Fibroblast of skin of abdomen (primary cell): ENCODE results near the gene ERN1.
"Not testable (repeated sequence)": the region's sequence is repeated elsewhere in the genome, so short reads cannot be mapped to it uniquely, and the experiment has no call there.

Experiments
- DNase-seq: peaks from one replicate; pipeline ENCODE4 v3.0.0-alpha.2; 2013

The ERN1 gene

DNA sequence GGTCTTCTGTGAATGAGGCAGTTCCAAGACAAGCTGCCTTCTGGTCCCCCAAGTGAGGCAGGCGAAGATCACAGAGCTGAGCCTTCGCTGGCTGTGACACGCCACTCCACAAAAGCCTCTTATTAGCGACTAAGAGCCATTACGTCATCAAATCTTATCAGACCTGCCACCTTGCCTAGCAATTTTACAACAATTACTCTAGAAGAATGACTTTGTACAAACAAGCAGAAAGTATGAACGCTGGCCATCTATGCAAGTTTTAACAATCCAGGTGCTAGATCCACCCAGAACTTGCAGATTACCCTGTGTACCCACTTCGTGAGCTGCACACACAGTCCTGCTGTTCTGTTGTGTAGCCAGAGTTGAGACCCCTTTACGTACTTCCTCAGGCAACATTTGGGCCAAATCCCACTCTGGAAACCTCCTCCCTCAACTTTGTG lies 105.7 kb downstream of the ERN1 start:
- no peak for DNase-seq

DNA sequence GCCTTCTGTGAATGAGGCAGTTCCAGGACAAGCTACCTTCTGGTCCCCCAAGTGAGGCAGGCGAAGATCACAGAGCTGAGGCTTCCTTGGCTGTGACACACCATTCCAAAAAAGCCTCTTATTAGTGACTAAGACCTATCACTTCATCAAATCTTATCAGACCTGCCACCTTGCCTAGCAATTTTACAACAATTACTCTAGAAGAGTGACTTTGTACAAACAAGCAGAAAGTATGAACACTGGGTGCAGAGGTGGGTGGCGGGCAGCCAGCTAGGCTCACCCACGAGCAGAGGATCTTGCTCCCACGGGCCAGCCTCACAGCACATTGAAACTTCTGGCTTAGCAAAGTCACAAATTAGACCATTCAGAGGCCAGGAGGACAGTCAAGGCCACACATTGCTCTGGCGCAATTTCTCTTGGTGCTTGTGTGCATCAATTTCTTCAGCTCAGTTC lies 107.3 kb downstream of the ERN1 start:
- no peak for DNase-seq

DNA sequence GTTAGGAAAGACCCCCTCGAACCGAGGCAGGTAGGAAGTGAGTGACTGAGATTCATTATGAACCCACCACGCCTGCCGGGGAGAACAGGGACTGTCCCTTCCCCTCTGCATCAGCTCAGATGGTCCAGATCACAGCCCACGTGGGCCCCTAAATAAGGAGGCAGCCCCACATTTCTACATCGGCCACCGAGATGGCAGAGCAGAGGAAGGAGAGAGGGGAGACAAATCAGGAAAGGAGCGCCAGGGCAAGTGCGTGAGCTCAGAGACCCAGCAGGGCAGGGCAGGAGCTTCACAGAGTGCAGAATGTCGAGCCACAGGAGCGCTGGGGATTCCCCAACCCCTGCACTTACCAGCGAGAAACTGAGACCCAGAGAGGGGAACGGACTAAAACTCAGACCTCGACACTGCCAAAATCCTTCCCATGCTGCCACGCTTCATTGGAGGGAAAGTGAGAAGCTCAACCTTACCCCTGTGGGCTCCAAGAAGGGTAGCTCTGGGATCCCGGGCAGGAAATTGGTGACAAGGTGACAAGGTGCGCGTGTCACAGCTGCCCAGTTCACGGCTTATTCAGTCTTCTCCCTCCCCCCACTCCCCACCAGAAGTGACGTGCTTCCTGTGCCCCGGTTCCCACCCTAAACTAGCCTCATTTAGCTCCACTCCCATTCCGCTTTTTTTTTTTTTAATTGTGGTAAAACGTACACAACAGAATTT lies 109.7 kb downstream of the ERN1 start, which contains the start of gene ICAM2:
TSS of gene ICAM2 (minus strand) at position 578 of the 711 bp plus-strand sequence. CDS start 13,942 bp downstream, outside the sequence.
- DNase-seq, result no peak

DNA sequence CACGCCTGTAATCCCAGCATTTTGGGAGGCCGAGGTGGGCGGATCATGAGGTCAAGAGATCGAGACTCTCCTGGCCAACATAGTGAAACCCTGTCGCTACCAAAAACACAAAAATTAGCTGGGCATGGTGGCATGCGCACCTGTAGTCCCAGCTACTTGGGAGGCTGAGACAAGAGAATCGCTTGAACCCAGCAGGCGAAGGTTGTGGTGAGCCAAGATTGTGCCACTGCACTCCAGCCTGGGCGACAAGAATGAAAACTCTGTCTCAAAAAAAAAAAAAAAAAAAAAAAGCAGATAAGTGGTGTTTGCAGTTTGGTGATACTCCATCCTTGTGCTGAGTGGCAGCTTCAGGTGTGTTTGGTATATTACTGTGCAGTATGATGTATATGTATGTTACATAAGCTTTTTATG lies 110.4 kb downstream of the ERN1 start:
- not testable (repeated sequence) for DNase-seq

DNA sequence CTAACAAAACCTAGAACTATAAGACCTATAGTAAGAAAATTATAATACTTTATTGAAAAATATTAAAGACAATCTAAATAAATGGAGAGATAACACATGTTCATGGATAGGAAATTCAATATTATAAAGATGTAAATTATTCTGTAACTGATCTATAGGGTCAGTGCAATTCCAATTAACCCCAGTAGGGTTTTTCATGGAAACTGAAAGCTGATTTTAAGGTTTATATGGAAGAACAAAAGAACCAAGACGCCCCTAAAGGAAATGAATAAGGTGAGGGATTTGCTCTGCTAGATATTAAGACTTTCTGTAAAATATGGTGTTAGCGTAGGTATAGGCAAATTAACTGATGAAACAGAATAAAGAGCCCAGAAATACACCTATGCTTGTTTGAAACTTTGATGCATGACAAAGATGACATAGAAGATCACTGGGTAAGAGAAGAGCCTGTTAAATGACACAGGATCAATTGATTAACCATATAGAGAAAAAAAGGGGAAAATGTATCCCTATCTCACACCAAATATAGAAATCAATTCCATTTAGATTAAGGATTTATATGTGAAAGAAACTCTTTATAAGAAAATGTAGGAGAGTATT lies 112.5 kb downstream of the ERN1 start:
- DNase-seq, result no peak

DNA sequence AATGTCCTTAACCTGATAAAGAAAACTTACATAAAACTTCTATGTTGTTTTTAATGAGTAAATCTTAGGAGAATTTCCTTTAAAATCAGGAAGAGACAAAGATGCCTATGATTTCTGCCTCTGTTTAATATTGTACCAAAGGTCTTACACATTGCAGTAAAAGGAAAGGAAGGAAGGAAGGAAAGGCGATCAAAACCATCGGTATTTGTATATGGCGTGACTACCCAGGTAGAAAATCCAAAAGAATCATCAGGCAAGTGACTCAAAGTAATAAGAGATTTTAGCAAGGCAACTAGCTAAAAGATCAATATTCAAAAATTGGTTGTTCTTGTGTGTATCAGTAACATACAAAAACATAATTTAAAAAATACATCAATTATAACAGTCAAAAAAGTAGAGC lies 113.0 kb downstream of the ERN1 start:
- no peak for DNase-seq

DNA sequence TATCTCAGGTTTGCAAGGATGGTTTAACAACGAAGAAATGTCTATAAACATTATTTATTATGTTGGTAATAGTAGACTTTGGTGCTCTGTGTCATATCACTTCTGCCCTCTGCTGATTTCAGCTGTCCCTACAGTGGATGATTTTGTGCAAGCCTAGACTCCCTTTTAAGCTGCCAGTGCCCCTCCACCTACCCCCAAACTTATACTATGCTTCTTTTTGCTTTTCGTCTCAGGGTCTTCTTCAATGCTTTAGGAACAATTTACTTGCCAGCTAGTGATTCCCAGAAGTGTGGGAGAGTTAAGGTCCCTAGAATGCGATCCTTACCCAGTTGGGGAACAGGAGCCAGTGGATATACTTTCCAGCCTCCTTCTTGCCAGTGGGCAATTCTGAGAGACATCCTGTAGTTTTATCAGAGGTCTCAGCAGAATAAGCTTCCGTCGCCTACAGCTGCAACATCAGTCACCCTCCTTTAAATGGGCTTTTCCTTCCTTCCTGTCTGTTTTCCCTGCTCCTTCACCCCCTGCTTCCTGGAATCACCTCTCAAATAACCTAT lies 113.6 kb downstream of the ERN1 start:
- DNase-seq, result no peak

DNA sequence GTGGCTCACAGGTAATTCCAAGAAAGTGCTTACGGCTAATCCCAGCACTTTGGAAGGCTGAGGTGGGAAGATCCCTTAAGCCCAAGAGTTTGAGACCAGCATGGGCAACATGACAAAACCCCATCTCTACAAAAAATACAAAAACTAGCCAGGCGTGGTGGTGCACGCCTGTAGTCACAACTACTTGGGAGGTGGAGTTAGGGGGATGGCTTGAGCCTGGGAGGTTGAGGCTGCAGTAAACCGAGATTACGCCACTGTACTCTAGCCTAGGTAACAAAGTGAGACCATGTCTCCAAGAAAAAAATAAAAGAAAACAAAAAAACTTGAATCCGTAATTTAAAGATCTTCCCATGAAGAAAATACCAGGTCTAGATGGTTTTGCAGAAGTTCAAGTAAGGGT lies 114.5 kb downstream of the ERN1 start:
- no peak for DNase-seq

DNA sequence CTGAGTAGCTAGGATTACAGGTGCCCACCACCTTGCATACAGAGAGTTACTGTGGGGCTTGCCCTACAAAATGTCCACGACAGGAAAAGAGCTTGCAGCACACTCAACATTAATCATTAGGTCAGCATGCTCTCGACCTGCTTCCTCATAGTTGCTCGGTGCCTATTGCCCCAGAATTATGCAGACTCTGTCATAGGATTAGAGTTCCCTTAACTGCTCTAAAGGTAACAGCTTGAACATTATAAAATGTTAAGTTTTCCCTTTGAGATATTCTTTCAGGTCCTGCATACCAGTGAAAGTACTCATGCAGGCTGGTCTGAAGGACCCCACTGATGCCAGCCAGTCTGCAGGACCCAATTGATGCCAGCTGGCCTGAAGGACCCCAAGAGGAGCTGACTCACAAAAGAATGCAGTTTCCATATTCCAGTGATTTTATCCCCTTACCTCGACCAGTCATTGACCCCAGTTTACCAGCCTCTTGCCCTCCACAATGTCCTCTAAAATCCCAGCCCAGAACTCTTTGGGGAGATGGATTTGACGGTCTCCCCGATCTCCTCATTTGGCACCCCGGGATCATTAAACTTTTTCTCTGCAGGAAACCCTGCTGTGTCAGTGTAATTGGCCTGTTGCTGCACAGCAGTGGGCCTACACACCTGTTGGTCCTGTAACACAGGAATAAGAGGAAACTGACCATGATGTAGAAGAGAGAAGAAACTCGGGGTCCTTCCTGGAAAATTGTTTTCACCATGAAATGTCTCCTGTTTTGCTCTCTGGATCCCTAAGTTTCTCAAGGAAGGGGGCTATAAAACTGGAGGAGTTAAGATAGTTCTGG lies 120.2 kb downstream of the ERN1 start:
- DNase-seq, result no peak

DNA sequence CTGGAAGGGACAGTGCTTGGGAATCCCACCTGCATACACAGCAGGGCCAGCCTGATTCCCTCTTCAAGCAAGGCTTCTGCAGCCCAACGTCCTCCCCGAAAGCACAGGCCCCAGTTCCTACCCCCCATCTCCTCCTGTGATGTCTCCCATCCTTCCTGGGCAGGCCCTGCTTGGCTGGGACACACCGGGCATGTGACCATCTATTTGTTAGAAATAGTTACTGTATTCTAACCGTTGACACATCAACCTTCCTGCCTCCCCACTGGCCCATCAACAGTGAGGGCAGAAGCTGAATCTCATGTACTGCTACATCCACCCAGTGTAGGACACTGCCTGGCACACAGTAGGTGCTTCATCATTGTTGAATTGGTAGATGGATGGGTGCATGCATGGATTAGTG lies 121.1 kb downstream of the ERN1 start:
- no peak for DNase-seq

DNA sequence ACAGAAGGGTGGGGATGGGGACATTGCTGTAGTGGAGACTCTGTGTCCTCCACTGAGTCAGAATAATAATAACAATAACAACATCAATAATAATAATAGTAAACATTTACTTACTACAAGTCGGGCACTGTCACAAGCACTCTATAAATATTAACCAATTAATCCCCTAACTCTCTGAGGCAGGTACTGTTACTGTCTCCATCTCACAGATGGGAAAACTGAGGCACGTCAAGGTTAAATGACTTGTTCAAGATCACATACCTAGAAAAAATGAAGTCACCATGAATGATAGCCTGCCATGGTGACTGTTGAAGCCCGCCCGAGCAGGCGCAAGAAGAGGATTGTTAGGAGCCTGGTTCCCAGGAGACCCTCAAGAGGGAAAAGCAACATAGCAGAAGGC lies 121.6 kb downstream of the ERN1 start:
- no peak for DNase-seq

DNA sequence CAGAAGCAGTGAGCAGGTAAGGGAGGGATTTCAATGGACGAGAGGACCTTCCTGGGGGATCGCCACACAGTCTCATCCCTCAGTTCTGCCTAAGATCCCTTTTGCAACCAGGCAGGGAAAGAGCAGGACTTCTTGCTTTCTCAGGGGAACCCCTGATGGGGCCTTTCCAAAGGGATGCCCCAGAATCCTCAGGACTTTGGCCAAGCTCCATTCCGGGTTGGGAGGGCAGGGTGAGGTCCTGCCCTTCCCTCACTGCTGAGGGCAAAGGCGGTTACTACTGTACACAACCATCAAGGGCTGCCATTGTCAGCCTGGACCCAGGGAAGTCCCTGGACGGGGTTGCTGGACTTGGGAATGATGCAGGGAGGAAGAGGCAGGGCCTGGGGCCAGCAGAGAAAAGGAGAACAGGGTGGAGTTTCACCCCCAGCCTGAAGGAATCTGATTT lies 122.1 kb downstream of the ERN1 start:
- DNase-seq, result no peak

DNA sequence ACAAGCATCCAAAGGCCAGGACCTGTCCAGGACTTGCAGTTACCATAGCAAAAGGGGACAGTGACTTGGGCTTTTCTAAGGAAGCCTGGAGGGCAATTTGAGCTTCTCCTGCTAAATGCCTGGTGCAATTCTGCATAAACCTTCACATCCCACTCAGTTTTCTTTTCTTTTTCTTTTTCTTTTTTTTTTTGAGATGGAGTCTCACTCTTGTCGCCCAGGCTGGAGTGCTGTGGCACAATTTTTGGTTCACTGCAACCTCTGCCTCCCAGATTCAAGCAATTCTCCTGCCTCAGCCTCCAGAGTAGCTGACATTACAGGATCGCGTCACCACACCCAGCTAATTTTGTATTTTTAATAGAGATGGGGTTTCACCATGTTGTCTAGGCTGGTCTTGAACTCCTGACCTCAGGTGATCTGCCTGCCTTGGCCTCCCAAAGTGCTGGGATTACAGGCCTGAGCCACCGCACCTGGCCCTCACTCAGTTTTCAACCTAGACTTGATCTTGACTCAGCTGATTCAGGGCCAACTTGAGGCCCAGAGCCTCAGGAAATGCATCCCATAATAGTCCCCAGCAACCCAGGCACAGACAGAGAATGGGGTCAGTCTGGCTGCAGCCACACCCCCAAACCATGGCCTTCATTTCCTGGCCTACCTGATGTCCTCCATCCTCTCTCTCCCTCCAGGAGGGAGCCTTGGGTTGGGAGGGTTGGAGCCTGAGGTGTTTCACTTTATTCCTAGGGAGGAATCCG lies 122.7 kb downstream of the ERN1 start:
- not testable (repeated sequence) for DNase-seq

DNA sequence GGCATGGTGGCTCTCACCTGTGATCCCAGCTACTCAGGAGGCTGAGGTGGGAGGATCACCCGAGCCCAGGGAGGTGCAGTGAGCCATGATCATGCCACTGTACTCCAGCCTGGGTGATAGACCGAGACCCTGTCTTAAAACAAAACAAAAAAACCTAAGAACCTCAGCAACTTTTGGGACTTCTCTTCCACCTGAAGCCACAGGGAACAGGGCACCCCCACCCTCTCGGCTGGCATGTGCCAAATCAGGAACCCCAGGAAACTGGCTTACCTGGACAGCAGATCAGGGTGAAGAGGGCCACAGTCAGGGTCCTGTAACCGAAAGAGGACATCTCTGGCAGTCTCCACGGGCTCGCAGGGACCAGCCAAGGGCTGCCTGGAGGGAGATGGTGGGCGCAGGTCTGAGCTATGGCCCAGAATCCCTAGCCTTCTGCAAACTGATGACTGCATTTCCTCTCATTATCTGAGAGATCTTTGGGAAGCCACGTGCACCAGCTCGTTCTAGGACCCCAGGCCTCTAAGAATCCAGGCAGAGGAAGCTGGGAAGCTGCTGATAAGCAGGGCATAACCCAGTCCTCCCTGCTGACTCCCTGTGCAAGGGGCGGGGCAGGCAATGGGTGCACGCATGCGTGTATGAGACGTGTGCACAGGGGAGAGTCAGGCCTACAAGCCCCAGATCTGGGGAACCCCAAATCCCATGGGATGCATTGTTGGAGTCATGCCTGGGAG lies 123.4 kb downstream of the ERN1 start:
- no peak for DNase-seq

DNA sequence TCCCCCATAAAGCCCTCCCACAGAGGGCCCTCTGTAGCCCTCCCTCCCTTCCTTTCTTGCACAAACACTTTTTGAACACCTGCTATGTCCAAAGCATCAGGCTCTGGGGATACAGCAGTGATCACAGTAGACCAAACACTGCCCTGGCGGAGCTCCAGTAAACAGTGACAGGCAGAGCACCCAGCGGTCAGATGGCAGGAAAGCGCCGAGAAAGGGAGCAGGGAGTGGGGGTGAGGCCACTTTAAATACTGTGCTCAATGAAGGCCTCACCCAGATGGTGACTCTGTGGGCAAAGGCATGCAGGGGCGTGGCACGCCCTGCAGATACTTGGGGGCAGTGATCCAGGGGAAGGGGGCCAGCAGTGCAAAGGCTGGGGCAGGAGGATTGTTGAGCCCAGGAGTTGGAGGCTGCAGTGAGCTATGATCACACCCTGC lies 124.2 kb downstream of the ERN1 start:
- no peak for DNase-seq

DNA sequence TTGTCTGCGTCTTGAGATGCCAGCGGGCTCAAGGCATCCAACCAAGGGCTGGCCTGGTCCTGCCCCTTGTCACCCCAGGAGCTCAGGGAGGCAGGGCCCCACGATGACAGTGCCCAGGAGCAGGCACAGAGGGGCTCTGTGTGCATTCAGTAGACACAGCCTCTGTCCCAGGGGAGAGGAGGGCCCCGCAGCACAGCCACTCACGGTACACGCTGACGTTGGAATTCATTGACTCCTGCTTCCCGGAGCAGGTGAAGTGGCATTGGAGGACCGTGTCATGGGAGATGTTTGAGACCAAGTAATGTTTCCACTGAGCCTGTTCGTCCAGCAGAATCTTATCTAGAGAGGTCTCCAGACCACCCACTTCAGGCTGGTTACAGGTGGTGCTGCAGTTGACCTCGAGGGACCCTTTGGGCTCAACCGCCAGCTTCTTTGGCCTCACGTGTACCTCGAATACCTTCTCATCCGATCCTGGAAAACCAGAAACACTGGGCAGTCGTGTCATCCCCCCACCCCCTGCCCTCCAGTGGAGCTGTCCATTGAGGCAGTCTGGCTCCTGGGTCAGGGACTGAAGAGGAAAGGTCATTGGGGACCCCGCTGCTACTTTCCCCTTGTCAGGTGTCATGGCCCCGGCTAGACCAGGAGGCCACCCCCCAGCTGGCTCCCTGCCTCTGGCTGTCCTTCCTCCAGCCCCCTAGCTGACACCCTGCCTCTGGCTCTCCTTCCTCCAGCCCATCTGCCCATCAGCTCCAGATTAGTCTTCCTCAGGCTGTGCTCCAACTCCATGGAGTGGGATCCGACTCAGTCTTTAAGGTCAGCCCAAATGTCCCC lies 124.8 kb downstream of the ERN1 start:
- DNase-seq, result no peak

DNA sequence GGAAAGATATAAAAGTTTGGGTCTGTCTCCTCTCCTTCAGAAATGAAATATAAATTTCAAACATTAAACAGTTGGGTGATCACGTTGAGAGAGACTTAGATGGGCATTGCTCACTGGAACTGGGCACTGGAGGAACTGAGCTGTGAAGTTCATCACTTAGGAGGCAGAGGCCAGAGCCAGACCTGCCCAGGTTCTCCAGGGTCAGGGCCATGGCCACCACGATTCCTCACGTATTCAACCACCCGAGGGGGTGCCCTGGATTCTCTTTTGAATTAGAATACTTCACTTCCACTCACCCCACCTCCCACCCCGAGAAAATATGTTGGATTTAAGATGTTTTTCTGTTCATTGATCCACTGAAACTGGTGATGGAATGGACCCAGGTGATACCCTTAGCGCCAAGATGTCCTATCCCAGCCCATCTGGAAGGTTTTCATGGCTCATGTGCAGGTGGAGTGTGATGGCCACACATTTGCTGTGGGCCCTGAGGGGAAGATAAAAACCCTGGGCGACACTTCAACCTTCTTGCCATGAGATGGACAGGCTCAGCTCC lies 125.7 kb downstream of the ERN1 start:
- DNase-seq, result no peak

DNA sequence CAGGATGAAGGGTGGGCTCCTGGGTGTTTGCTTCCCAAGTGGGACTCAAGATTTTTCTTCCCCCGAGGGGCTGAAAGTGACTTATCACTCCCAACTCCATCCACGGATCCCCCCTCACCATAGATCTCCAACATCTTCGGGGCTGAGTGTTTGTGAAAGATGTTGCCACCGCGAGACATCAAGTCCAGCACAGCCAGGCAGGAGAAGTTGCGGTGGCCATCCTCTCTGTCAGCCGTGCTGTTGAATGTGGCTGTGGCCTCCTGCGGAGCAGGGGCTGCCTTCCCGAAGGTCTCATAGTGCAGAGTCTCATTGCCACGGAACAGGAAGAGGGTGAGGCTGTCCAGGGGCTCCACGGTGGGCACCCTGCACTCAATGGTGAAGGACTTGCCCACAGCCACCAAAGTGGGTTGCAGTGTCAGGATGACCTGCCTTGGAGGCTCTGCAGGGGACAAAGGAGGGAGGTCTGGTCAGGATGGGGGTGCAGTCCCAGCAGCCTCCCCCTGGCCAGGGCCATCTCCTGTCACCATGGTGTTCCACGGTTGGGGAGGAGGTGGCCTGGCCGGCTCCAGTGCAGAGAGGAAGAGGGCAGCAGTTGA lies 126.3 kb downstream of the ERN1 start:
- no peak for DNase-seq

DNA sequence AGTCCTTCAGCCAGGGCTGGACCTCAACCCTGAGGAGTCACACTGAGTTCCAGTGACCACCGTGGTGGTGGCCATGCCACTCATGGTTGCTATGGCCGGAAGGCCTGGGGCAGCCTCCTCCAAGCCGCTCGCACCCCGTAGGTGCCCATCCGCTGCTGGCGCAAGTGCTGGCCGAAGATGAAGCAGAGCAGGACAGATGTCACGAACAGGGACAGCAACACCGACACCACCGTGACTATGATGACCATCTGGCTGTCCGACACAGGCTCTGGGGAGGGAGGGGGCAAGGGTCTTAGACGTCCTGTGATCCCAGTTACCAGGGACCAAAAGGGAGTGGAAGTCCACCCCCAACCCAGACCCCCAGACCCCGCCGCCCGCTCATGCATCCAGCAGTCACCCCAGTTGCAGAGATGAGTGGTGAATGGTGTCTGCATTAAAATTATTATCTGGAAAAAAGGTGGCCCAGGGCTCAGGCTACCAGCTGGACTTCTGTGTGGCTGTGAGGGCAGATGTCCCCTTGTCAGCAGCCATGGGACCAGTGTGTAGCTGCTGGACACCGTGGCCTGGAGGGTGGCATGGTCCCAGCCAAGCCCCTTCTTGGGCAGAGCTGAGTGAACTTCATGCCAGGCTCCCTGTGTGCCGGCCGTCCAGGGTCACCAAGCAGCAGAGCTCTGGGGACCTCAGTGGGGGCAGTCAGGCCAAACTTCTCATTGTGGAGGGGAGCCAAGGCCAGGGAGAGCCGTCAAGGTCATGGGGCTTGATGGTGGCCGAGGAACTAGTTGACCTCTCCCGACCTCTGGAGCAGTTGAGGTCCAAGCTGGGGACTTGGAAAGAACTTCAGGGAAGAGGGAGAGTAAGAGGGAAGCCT lies 127.1 kb downstream of the ERN1 start:
- DNase-seq, result no peak
